Prostate gland (tissue), 2 donors: ENCODE measurements around the gene BIRC7. TPM values are rescaled to one million over a fixed set of nuclear protein-coding genes. Genes with fewer than 3 reads are reported as not detected.

ENCODE experiments used
- DNase-seq: peaks from one replicate; pipeline ENCODE4 v3.0.0-alpha.2; 2019; ENCODE audit warnings: low spot score
- H3K27ac ChIP-seq, 2 donors: fragments of 200-600 bp; sonication (generic); 2 replicates each; pipeline ENCODE4 v1.5.1; 2017 to 2019
- H3K27me3 ChIP-seq: fragments of 200-600 bp; sonication (generic); replicated peaks from 2 replicates; pipeline ENCODE4 v1.5.1; 2019; ENCODE audit not compliant: insufficient read depth
- H3K36me3 ChIP-seq, 2 donors: fragments of 200-600 bp; sonication (generic); 1 replicate in 1 of 2; 2 replicates in 1 of 2; pipeline versions ENCODE4 v1.5.1 to v1.8.1; 2017 to 2019
- H3K4me1 ChIP-seq: fragments of 200-600 bp; sonication (generic); replicated peaks from 2 replicates; pipeline ENCODE4 v1.5.1; 2019
- H3K4me3 ChIP-seq, 2 donors: fragments of 200-600 bp; sonication (generic); 2 replicates each; pipeline ENCODE4 v1.5.1; 2017 to 2019
- H3K9me3 ChIP-seq: fragments of 200-600 bp; sonication (generic); 2 replicates; pipeline ENCODE4 v1.5.1; 2017
- POLR2A ChIP-seq: fragments of 450-650 bp; IDR thresholded peaks from one replicate; pipeline ENCODE4 v1.6.1; 2016; ENCODE audit warnings: antibody characterized with exemption, mild to moderate bottlenecking
- POLR2AphosphoS5 ChIP-seq: sonication (generic); formaldehyde crosslinking; IDR thresholded peaks from one replicate; pipeline ENCODE4 v1.6.1; 2017; ENCODE audit warnings: antibody characterized with exemption
- WGBS: methylation state at CpG from one replicate; pipeline ENCODE4 v1.1.5; 2018; 5-methylcytosine and 5-hydroxymethylcytosine counted together
- intact Hi-C: fragments of 100-400 bp; cut with DNase I; formaldehyde crosslinking; loops from one replicate; pipeline ENCODE4 v1.14.2; 2022
- total RNA-seq, 2 donors: library from RNA; depleted of rRNA; stranded (reverse); fragments of >200 nt; gene quantifications; one replicate each; pipeline ENCODE4 v1.1.0, GENCODE V29; 2016
- TF ChIP-seq, protein P1 (sequence below), 4 experiments: fragments of 200-600 bp in 2 of 4; fragments of 450-650 bp in 2 of 4; sonication (generic) in 2 of 4; IDR thresholded peaks; 1 replicate in 3 of 4; 2 replicates in 1 of 4; pipeline ENCODE4 v1.5.1; 2016 to 2019; ENCODE audit warnings: antibody characterized with exemption in 4 of 4, mild to moderate bottlenecking in 2 of 4, moderate library complexity in 2 of 4

Gene BIRC7
- total RNA-seq, 2 donors from 2014 or later, result not detected

DNA sequence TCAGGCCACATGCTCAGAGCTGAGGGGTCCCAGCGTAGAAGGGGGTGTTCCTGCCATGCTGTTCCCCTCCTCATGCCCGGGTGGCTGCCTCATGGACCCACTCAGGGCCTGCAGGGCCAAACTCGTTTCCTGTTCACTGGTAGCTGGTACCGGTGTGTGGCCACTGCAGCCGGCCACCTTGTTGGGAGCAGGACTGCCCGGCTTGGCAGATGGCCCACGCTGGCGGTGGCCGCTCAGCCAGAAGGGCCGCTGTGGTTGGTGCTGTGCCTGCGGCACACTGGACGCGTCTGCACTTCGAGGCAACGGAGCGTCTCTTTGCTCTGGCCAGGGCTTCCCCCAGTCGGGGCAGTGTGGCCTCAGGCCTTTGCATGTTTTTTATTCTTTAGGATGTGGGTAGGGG is 47.2 kb downstream of the BIRC7 start:
- Histone ChIP-seq H3K36me3 (peaks cover 4 to 10% of the 10 kb centered on the region in 2 donors), H3K4me1 (no peaks in the 10 kb centered on the region), H3K27ac (no peak overlapping the region), H3K27me3 (no peaks in the 10 kb centered on the region), H3K4me3 (no peak overlapping the region), H3K9me3 (no peaks in the 10 kb centered on the region)
- WGBS, result 92% methylated on average over 17 of the region's 17 CpGs
- intact Hi-C loops, result no loop called here
- TF ChIP-seq POLR2AphosphoS5, result no peak
- no peak for TF ChIP-seq POLR2A
- TF ChIP-seq, protein P1, sequence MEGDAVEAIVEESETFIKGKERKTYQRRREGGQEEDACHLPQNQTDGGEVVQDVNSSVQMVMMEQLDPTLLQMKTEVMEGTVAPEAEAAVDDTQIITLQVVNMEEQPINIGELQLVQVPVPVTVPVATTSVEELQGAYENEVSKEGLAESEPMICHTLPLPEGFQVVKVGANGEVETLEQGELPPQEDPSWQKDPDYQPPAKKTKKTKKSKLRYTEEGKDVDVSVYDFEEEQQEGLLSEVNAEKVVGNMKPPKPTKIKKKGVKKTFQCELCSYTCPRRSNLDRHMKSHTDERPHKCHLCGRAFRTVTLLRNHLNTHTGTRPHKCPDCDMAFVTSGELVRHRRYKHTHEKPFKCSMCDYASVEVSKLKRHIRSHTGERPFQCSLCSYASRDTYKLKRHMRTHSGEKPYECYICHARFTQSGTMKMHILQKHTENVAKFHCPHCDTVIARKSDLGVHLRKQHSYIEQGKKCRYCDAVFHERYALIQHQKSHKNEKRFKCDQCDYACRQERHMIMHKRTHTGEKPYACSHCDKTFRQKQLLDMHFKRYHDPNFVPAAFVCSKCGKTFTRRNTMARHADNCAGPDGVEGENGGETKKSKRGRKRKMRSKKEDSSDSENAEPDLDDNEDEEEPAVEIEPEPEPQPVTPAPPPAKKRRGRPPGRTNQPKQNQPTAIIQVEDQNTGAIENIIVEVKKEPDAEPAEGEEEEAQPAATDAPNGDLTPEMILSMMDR (IDR thresholded peaks at IDR 0.05), result no peak
- DNase-seq, result no peak

DNA sequence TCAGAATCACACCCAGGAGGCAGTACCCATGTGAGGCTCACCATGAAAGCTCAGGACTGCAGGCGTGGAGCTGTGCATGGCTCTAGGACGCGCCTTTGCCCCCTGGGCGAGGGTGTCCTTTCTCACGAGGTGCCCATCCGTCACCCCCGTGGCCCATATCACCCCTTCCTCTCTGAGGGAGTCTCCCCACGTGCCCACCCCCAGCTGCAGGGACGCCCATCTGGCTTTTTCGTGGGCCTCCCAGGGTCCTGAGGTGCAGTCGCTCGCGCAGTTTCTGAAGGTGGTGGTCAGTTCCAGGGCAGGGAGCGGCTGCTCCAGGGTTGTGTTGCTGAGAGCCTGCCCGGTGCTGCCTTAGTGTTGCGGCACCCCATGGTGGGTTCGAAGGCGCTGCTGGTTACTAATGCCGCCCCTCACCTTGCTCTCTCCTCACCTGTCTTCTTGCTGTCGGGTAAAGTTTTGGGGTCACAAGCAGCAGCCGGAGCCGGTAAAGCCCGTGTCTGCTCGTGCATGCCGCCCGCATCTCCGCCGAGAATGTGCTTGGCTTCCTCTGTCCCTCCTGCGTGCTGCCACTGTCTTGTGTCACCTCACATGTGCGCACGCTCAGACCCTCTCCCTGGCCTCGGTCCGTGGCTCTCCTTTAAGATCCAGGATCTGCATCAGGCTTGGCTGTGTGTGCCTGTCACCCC is 47.8 kb downstream of the BIRC7 start:
- intact Hi-C loops, result no loop called here
- Histone ChIP-seq H3K9me3 (no peaks in the 10 kb centered on the region), H3K27me3 (no peaks in the 10 kb centered on the region), H3K4me1 (no peaks in the 10 kb centered on the region), H3K27ac (no peak overlapping the region), H3K36me3 (peaks cover 4 to 10% of the 10 kb centered on the region in 2 donors), H3K4me3 (no peak overlapping the region)
- DNase-seq, result no peak
- WGBS, result 92% methylated on average over 31 of the region's 33 CpGs
- TF ChIP-seq, protein P1 (IDR thresholded peaks at IDR 0.05), result no peak
- TF ChIP-seq POLR2A, result no peak
- no peak for TF ChIP-seq POLR2AphosphoS5

DNA sequence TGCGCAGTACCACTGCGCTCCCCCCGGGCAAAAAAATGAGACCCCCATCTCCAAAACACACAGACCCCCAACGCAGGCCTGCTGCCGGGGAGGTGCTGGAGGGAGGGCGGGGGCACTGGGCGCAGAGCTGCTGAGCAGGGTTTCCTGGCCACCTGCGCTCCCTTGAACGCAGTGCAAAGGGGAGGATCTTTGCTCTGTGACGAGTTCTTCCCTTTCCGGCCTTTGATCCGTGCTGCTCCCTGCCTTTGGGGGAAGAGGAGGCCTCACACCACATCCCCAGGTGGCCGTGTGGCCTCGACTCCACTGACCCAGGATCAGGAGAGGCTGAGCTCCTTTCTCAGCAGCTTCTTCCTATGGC is 48.4 kb downstream of the BIRC7 start:
- peaks cover 4 to 10% of the 10 kb centered on the region in 2 donors for H3K36me3 ChIP-seq
- no peak overlapping the region for H3K27ac ChIP-seq
- 73% methylated on average over 14 of the region's 14 CpGs for WGBS
- no peaks in the 10 kb centered on the region for H3K9me3 ChIP-seq
- no peak overlapping the region for H3K4me3 ChIP-seq
- intact Hi-C loops, result no loop called here
- H3K27me3 ChIP-seq, result no peaks in the 10 kb centered on the region
- H3K4me1 ChIP-seq, result no peaks in the 10 kb centered on the region
- no peak for TF ChIP-seq POLR2AphosphoS5
- no peak for DNase-seq

DNA sequence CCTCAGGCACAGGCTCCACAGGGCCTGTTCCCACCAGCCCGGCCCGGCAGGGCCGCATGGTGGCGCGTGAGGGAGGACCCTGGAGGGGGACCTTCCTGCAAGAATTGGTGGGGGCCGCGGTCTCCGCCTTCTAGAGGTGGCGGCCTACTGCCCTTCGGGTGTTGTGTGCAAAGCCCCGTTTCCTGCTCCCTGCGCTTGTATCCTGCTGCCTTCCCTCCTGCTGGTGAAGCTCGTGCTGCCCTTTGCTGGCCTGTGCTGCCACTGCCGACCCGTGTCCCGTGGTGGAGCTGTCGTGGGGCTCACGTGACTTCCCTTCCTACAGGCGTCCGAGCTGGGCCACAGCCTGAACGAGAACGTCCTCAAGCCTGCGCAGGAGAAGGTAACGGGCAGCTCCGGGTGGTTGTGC is 48.8 kb downstream of the BIRC7 start:
- 91% methylated on average over 25 of the region's 25 CpGs for WGBS
- Histone ChIP-seq H3K27ac (no peak overlapping the region), H3K4me3 (no peak overlapping the region), H3K4me1 (no peaks in the 10 kb centered on the region), H3K27me3 (no peaks in the 10 kb centered on the region), H3K9me3 (no peaks in the 10 kb centered on the region), H3K36me3 (peaks cover 4 to 10% of the 10 kb centered on the region in 2 donors)
- no peak for DNase-seq
- TF ChIP-seq POLR2A (no peak), POLR2AphosphoS5 (no peak)
- TF ChIP-seq, protein P1 (IDR thresholded peaks at IDR 0.05), result no peak
- intact Hi-C loops, result no loop called here

DNA sequence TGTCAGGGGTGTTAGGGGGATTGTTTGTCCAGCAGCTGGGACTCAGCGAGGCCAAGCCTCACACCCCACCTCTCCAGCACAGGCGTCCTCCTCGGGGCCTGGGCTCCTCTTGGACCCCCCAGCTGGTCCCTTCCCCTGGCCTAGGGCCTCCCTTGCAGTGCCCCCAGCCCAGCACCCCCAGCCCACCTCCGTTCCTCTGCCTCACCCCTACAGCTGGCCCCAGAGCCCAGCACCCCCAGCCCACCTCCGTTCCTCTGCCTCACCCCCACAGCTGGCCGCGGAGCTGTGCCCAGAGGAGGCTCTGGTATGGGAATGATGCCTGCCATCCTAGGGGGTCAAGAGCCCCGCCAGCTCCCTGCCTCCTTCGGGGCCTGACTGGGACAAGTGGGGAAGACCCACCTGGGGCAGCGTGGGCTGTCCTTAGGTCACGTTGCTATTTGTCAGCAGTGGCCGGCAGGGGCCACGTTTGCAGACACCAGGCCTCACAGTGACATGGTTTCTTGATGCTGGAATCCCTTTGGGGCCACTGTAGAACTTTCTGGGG is 49.3 kb downstream of the BIRC7 start:
- Histone ChIP-seq H3K27me3 (no peaks in the 10 kb centered on the region), H3K4me3 (no peak overlapping the region), H3K36me3 (peaks cover 4 to 10% of the 10 kb centered on the region in 2 donors), H3K9me3 (no peaks in the 10 kb centered on the region), H3K4me1 (no peaks in the 10 kb centered on the region), H3K27ac (no peak overlapping the region)
- intact Hi-C loops, result no loop called here
- 81% methylated on average over 13 of the region's 13 CpGs for WGBS
- DNase-seq, result no peak
- no peak for TF ChIP-seq POLR2A
- TF ChIP-seq, protein P1 (IDR thresholded peaks at IDR 0.05), result no peak
- TF ChIP-seq POLR2AphosphoS5, result no peak
